Measurements from ENCODE around the gene DTX3.

The DTX3 gene

GRCh38 chr12:57657744-57658143, 53.1 kb downstream of the DTX3 start:
- DNase-seq: no peak
- TF ChIP-seq CTCF (IDR thresholded peaks at IDR 0.05; ENCODE audit: low read depth, low read length): no peak
- no peaks in the 10 kb centered on the region for H3K27me3 ChIP-seq (ENCODE audit: insufficient read depth, low read depth, severe bottlenecking)
- no peak overlapping the region for H3K27ac ChIP-seq
- no peak overlapping the region for H3K4me3 ChIP-seq (ENCODE audit: low read depth, low read length)
- H3K9me3 ChIP-seq (ENCODE audit: severe bottlenecking): peaks cover 24% of the 10 kb centered on the region
- H3K36me3 ChIP-seq: no peaks in the 10 kb centered on the region

- no peak for DNase-seq
- Histone ChIP-seq H3K4me3 (ENCODE audit: low read depth, low read length) (no peak overlapping the region), H3K27me3 (ENCODE audit: insufficient read depth, low read depth, severe bottlenecking) (no peaks in the 10 kb centered on the region), H3K27ac (no peak overlapping the region), H3K36me3 (no peaks in the 10 kb centered on the region), H3K9me3 (ENCODE audit: severe bottlenecking) (peaks cover 16% of the 10 kb centered on the region)
- no peak for TF ChIP-seq CTCF (IDR thresholded peaks at IDR 0.05; ENCODE audit: low read depth, low read length)
These were observed 54.3 kb downstream of the DTX3 start for GRCh38 chr12:57658890-57659289.

Data from WERI-Rb-1 (cell line).